Body of pancreas (tissue), 4 donors: ENCODE measurements around the gene CDC42EP4.

Source experiments
- POLR2A ChIP-seq, 3 donors: fragments of 450-650 bp; IDR thresholded peaks; one replicate each; pipeline ENCODE4 v1.6.1; 2016; ENCODE audit warnings: antibody characterized with exemption in 3 of 3, mild to moderate bottlenecking in 2 of 3
- TF ChIP-seq, protein P1 (sequence below), 7 experiments: fragments of 450-650 bp in 4 of 7; fragments of 200-600 bp in 3 of 7; sonication (generic) in 3 of 7; IDR thresholded peaks; one replicate each; pipeline ENCODE4 v1.5.1; 2016 to 2019; ENCODE audit warnings: antibody characterized with exemption in 7 of 7

DNA sequence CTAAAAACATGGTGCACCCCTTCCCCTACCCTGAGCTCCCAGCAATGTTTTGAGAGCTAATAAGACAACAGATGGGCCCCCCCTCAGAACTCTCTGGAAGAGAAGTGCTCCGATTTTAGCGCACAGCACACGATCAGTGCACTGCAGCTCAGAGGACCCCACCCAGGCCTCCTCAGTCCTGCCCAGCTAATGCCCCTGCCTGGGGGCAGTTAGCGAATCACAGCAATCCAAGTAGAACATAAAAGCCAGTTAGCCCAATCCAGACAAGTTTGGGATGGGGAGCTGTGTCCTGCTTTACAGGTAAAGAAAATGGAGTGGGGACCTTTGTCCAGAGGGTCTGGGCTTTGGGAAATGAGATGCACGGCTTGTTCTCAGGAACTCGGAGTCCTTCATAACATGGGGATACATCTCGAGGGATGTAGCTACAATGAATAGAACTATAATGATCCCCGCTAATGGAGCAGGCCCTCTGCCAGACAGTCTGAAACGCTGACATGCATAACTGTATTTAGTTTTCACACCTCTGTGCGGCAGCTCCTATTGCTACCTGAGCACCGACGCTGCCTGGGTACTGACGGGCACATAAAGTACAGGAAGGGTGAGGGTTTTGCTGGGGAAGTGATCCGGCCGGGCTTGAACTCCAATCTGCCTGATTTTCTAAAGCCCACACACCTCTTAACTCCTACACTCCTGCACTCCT, 29.7 kb upstream of the CDC42EP4 start:
- TF ChIP-seq, protein P1, sequence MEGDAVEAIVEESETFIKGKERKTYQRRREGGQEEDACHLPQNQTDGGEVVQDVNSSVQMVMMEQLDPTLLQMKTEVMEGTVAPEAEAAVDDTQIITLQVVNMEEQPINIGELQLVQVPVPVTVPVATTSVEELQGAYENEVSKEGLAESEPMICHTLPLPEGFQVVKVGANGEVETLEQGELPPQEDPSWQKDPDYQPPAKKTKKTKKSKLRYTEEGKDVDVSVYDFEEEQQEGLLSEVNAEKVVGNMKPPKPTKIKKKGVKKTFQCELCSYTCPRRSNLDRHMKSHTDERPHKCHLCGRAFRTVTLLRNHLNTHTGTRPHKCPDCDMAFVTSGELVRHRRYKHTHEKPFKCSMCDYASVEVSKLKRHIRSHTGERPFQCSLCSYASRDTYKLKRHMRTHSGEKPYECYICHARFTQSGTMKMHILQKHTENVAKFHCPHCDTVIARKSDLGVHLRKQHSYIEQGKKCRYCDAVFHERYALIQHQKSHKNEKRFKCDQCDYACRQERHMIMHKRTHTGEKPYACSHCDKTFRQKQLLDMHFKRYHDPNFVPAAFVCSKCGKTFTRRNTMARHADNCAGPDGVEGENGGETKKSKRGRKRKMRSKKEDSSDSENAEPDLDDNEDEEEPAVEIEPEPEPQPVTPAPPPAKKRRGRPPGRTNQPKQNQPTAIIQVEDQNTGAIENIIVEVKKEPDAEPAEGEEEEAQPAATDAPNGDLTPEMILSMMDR (IDR thresholded peaks at IDR 0.05) = no peak
- no peak for TF ChIP-seq POLR2A (IDR thresholded peaks at IDR 0.05)
